A673 (cell line): ENCODE measurements around the gene YES1.

Experiments
- CTCF ChIP-seq: fragments of 300-800, 200-600 bp; sonication (generic); conservative IDR thresholded peaks from 2 replicates; pipeline ENCODE4 v1.5.1; 2017; ENCODE audit warnings: low read depth, mild to moderate bottlenecking, antibody characterized with exemption, low read length, moderate library complexity, mixed read lengths
- EZH2 ChIP-seq: fragments of 200-600 bp; sonication (generic); IDR thresholded peaks from 2 replicates; pipeline ENCODE4 v1.6.1; 2017; ENCODE audit warnings: borderline replicate concordance, low read depth, mild to moderate bottlenecking, mixed read lengths, antibody characterized with exemption, low read length; ENCODE audit not compliant: poor library complexity, severe bottlenecking

- TF ChIP-seq EZH2, result no peak
- no peak for TF ChIP-seq CTCF
These were observed 37.2 kb downstream of the YES1 start for GRCh38 chr18:774811-775210.
